OCI-LY3 (cell line): Measurements from ENCODE around the gene FOXJ3.

Experiments
- H2AFZ ChIP-seq: fragments of 200-600, 300-600 bp; shearing (Covaris generic); 2 replicates; pipeline ENCODE4 v1.6.0; 2014; ENCODE audit warnings: antibody characterized with exemption, low read depth, low read length
- H3K27ac ChIP-seq: fragments of 200-600, 300-600 bp; sonication (generic); 2 replicates; pipeline ENCODE4 v1.5.1; 2014; ENCODE audit warnings: mild to moderate bottlenecking, low read length, moderate library complexity, mixed read lengths
- H3K27me3 ChIP-seq: fragments of 200-600, 300-600 bp; sonication (generic); 2 replicates; pipeline ENCODE4 v1.6.1; 2014; ENCODE audit warnings: low read depth, low read length, mixed read lengths
- H3K36me3 ChIP-seq: fragments of 200-600, 300-600 bp; sonication (generic); replicated peaks from 2 replicates; pipeline ENCODE3; 2014; ENCODE audit warnings: low read depth, low read length, mixed read lengths
- H3K4me1 ChIP-seq: fragments of 300-600, 200-600 bp; sonication (generic); 2 replicates; pipeline ENCODE4 v1.6.1; 2014; ENCODE audit warnings: low read length, mixed read lengths
- H3K4me2 ChIP-seq: fragments of 200-600, 300-600 bp; sonication (generic); 2 replicates; pipeline ENCODE4 v1.6.1; 2014; ENCODE audit warnings: low read length, mixed read lengths
- H3K4me3 ChIP-seq: fragments of 300-600, 200-600 bp; sonication (generic); 2 replicates; pipeline ENCODE4 v1.5.1; 2014; ENCODE audit warnings: antibody characterized with exemption, mild to moderate bottlenecking, low read length, moderate library complexity
- H3K79me2 ChIP-seq: fragments of 300-600, 200-600 bp; shearing (Covaris generic); 2 replicates; pipeline ENCODE4 v1.6.1; 2014; ENCODE audit warnings: mild to moderate bottlenecking, low read length, mixed read lengths
- H3K9ac ChIP-seq: fragments of 300-600, 200-600 bp; shearing (Covaris generic); 2 replicates; pipeline ENCODE4 v1.6.0; 2014; ENCODE audit warnings: mild to moderate bottlenecking, low read length, moderate library complexity
- H3K9me3 ChIP-seq: fragments of 200-600, 300-600 bp; shearing (Covaris generic); 2 replicates; pipeline ENCODE4 v1.6.1; 2014; ENCODE audit warnings: low read length, mixed read lengths; ENCODE audit not compliant: insufficient read depth
- H4K20me1 ChIP-seq: fragments of 200-600, 300-600 bp; sonication (generic); 2 replicates; pipeline ENCODE4 v1.6.1; 2016; ENCODE audit warnings: low read length, mixed read lengths; ENCODE audit not compliant: insufficient read depth
- EZH2phosphoT487 ChIP-seq: fragments of 200-600 bp; shearing (Covaris generic); IDR thresholded peaks from 2 replicates; pipeline ENCODE4 v1.6.1; 2018; ENCODE audit warnings: antibody characterized with exemption, mixed run types, low read depth
- TF ChIP-seq, protein P1 (sequence below): fragments of 200-600, 300-600 bp; sonication (generic); IDR thresholded peaks from 2 replicates; pipeline ENCODE4 v1.5.1; 2014; ENCODE audit warnings: antibody characterized with exemption, low read length, low read depth

The FOXJ3 gene

DNA sequence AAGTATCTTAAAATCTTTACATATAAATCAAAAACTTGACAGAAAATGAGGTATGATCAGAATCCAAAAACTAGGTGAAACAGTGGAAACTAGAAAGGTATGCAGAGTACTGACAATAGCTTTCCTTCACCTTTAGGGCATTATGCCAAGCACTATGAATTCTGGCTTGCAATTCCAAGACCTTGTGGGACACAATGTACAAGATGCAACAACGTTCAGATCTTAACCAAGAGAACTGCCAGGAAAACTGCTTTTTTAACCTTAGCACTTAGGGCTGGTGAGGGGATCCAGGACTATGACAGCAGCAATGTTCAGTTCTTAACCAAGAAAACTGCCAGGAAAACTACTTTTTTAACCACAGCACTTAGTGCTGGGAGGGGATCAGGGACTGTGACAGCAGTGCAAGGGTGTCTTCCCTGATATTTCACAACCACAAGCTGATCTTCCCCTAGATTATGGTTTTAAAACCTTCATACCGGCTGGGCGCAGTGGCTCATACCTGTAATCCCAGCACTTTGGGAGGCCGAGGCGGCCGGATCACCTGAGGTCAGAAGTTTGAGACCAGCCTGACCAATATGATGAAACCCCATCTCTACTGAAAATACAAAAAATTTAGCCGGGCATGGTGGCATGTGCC lies 22.3 kb downstream of the FOXJ3 start:
- no peak overlapping the region for H3K4me2 ChIP-seq

DNA sequence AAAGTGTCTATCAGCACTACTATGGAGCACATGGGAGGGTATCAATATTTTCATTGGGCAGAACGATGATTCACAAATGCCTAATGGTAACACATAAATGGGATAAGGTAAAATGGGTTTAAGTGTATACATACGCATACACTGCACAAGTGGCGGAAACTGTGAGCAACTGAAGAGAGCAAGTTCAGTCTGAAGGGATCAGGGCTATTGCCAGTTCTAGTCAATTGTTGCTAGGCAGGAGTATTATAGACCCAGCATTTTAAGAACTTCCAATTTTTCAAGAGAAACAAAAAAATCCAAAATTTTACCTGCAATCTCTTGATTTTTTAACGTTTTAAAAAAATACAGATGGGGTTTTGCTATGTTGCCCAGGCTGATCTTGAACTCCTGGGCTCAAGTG lies 23.1 kb downstream of the FOXJ3 start:
- no peak overlapping the region for H3K4me3 ChIP-seq
- H3K4me1 ChIP-seq, result no peaks in the 10 kb centered on the region
- no peak for TF ChIP-seq EZH2phosphoT487
- TF ChIP-seq, protein P1, sequence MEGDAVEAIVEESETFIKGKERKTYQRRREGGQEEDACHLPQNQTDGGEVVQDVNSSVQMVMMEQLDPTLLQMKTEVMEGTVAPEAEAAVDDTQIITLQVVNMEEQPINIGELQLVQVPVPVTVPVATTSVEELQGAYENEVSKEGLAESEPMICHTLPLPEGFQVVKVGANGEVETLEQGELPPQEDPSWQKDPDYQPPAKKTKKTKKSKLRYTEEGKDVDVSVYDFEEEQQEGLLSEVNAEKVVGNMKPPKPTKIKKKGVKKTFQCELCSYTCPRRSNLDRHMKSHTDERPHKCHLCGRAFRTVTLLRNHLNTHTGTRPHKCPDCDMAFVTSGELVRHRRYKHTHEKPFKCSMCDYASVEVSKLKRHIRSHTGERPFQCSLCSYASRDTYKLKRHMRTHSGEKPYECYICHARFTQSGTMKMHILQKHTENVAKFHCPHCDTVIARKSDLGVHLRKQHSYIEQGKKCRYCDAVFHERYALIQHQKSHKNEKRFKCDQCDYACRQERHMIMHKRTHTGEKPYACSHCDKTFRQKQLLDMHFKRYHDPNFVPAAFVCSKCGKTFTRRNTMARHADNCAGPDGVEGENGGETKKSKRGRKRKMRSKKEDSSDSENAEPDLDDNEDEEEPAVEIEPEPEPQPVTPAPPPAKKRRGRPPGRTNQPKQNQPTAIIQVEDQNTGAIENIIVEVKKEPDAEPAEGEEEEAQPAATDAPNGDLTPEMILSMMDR, result no peak
- no peak overlapping the region for H3K4me2 ChIP-seq
- H3K79me2 ChIP-seq, result peaks cover 60% of the 10 kb centered on the region
- no peaks in the 10 kb centered on the region for H3K9me3 ChIP-seq
- H4K20me1 ChIP-seq, result peaks cover 48% of the 10 kb centered on the region
- H3K27me3 ChIP-seq, result no peaks in the 10 kb centered on the region
- no peak overlapping the region for H3K9ac ChIP-seq
- no peak overlapping the region for H3K27ac ChIP-seq
- H3K36me3 ChIP-seq, result no peaks in the 10 kb centered on the region
- H2AFZ ChIP-seq, result no peak overlapping the region

More for the DNA sequence above, 22.3 kb downstream of the FOXJ3 start:
- Histone ChIP-seq H3K79me2 (peaks cover 68% of the 10 kb centered on the region), H3K36me3 (no peaks in the 10 kb centered on the region), H3K4me1 (no peaks in the 10 kb centered on the region), H3K27ac (no peak overlapping the region), H3K9ac (no peak overlapping the region), H3K4me3 (no peak overlapping the region), H2AFZ (no peak overlapping the region), H4K20me1 (peaks cover 53% of the 10 kb centered on the region), H3K9me3 (no peaks in the 10 kb centered on the region), H3K27me3 (no peaks in the 10 kb centered on the region)
- TF ChIP-seq, protein P1, result no peak
- no peak for TF ChIP-seq EZH2phosphoT487

DNA sequence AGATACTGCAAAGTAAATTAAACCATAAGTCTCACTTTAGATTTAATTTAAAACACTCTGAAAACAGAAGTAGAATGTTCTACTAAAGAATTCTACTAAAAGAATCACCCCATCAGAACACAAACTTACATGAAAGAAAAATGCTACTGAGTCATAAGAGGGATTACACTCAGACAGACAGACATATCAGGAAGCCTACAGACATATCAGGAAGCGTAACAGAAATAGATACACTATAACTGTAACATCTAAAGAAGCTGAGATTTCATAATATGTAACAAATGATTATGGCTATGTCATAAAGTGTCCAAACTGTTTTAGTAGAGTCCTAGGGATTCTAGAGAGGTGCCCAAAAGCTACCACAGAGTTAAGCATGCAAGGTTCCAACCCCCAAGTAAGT lies 23.9 kb downstream of the FOXJ3 start:
- no peak overlapping the region for H3K4me2 ChIP-seq
- H4K20me1 ChIP-seq, result peaks cover 48% of the 10 kb centered on the region
- H3K9me3 ChIP-seq, result no peaks in the 10 kb centered on the region
- no peaks in the 10 kb centered on the region for H3K27me3 ChIP-seq
- peaks cover 54% of the 10 kb centered on the region for H3K79me2 ChIP-seq
- TF ChIP-seq, protein P1, result no peak
- TF ChIP-seq EZH2phosphoT487, result no peak
- no peak overlapping the region for H2AFZ ChIP-seq
- no peak overlapping the region for H3K4me3 ChIP-seq
- no peaks in the 10 kb centered on the region for H3K36me3 ChIP-seq
- no peak overlapping the region for H3K9ac ChIP-seq
- H3K27ac ChIP-seq, result no peak overlapping the region
- H3K4me1 ChIP-seq, result no peaks in the 10 kb centered on the region

DNA sequence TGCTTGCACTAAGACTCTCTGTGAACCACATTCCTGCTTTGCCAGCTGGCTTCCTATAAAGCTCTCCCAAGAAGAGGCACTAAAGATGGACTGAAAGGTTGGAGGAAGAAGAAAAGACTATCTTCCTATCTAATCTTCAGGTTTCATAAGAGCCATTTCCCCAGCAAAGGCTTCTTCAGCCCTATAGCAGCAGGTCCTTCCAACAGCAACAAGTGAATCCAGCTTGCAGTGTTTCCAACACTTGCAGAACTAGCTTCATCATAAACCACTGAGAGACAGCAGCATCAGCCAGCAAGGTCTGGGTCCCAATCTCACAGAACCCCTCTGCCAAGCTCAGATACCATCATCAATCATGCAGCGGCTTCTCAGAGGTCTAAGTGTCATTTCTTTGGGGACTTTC lies 28.1 kb downstream of the FOXJ3 start:
- no peak overlapping the region for H3K4me3 ChIP-seq
- H3K27me3 ChIP-seq, result no peaks in the 10 kb centered on the region
- peaks cover 12% of the 10 kb centered on the region for H4K20me1 ChIP-seq
- H3K9ac ChIP-seq, result no peak overlapping the region
- no peak for TF ChIP-seq EZH2phosphoT487
- TF ChIP-seq, protein P1, result no peak
- H3K4me2 ChIP-seq, result no peak overlapping the region
- H2AFZ ChIP-seq, result no peak overlapping the region
- H3K4me1 ChIP-seq, result no peaks in the 10 kb centered on the region
- peaks cover 3% of the 10 kb centered on the region; the same call in 1 of the 2 replicates for H3K9me3 ChIP-seq
- H3K27ac ChIP-seq, result no peak overlapping the region
- peaks cover 11% of the 10 kb centered on the region for H3K36me3 ChIP-seq
- peaks cover 38% of the 10 kb centered on the region for H3K79me2 ChIP-seq
